Kidney (tissue), 14 donors: ENCODE results near the gene CRYGS. TPM values are rescaled to one million over a fixed set of nuclear protein-coding genes. Genes with fewer than 3 reads are reported as not detected.

Source experiments
- DNase-seq, 5 donors: peaks; one replicate each; pipeline ENCODE4 v3.0.0-alpha.2; 2013 to 2020
- FAIRE-seq: peaks from 2 replicates; lab custom pipeline; 2012; peaks lifted over from hg19 to GRCh38; lab: Jason Lieb, UNC
- H3K27ac ChIP-seq, 2 donors: one replicate each; pipeline ENCODE4 v1.7.0; 2013; ENCODE audit warnings: low read depth in 2 of 2, low read length in 2 of 2, inconsistent platforms in 1 of 2
- H3K27me3 ChIP-seq: one replicate; pipeline ENCODE4 v1.7.1; 2013; ENCODE audit warnings: low read length, inconsistent platforms; ENCODE audit not compliant: control insufficient read depth, insufficient read depth
- H3K36me3 ChIP-seq, 3 donors: one replicate each; pipeline versions ENCODE4 v1.7.0 to v1.7.1; 2013; ENCODE audit warnings: low read length in 3 of 3, control low read depth in 1 of 3, inconsistent platforms in 1 of 3; ENCODE audit not compliant: insufficient read depth in 3 of 3, control insufficient read depth in 2 of 3
- H3K4me1 ChIP-seq, 3 donors: one replicate each; pipeline versions ENCODE4 v1.7.0 to v1.7.1; 2013; ENCODE audit warnings: low read length in 3 of 3, inconsistent platforms in 1 of 3, low read depth in 1 of 3; ENCODE audit not compliant: control insufficient read depth in 2 of 3, insufficient read depth in 2 of 3
- H3K4me3 ChIP-seq, 3 donors: one replicate each; pipeline versions ENCODE4 v1.7.0 to v1.8.1; 2013; ENCODE audit warnings: low read length in 3 of 3, control low read depth in 1 of 3, inconsistent platforms in 1 of 3
- H3K9ac ChIP-seq, 3 donors: one replicate each; pipeline versions ENCODE4 v1.7.0 to v1.7.1; 2013; ENCODE audit warnings: low read length in 3 of 3, control low read depth in 1 of 3, inconsistent platforms in 1 of 3
- H3K9me3 ChIP-seq, 3 donors: one replicate each; pipeline versions ENCODE4 v1.7.0 to v1.7.1; 2013; ENCODE audit warnings: low read length in 3 of 3, control low read depth in 1 of 3, inconsistent platforms in 1 of 3; ENCODE audit not compliant: control insufficient read depth in 2 of 3, insufficient read depth in 1 of 3
- intact Hi-C: fragments of 100-400 bp; cut with DNase I; formaldehyde crosslinking; loops from one replicate; pipeline ENCODE4 v1.11.1; 2022
- polyA plus RNA-seq: library from polyadenylated mRNA; stranded (reverse); fragments of 350-450 nt; fragmentation: Illumina TruSeq; extraction: RNeasy Lipid Tissue Mini Kit (QIAGEN cat#74804); gene quantifications from one replicate; pipeline ENCODE4 v1.2.3, GENCODE V29; 2014; ENCODE audit warnings: low read depth, low replicate concordance; ENCODE audit not compliant: insufficient read depth
- total RNA-seq: library from RNA; stranded (reverse); fragmentation: NEBNext Ultra II Directional; extraction: Animal tissue kit (Norgen Biotek cat#: 25700); gene quantifications from one replicate; pipeline ENCODE4 v1.2.1, GENCODE V29; 2021
- TF ChIP-seq, protein P1 (sequence below): IDR thresholded peaks from 3 replicates; pipeline ENCODE4 v1.5.1; 2012; ENCODE audit warnings: mild to moderate bottlenecking, moderate library complexity, borderline replicate concordance; ENCODE audit not compliant: insufficient read depth; ENCODE audit errors: extremely low read depth
- donor health status: control.
- donor health status: control.
- donor health status: control.
- donor health status: control.
- donor health status: control.
- donor health status: DM: yes; HTN: yes; CAD: no.
- donor health status: Normal renal cell carcinoma (clear cell type).

The CRYGS gene
- total and polyA plus RNA-seq, 2 donors from 2014 or later, result 2.9 to 3.7 TPM

DNA sequence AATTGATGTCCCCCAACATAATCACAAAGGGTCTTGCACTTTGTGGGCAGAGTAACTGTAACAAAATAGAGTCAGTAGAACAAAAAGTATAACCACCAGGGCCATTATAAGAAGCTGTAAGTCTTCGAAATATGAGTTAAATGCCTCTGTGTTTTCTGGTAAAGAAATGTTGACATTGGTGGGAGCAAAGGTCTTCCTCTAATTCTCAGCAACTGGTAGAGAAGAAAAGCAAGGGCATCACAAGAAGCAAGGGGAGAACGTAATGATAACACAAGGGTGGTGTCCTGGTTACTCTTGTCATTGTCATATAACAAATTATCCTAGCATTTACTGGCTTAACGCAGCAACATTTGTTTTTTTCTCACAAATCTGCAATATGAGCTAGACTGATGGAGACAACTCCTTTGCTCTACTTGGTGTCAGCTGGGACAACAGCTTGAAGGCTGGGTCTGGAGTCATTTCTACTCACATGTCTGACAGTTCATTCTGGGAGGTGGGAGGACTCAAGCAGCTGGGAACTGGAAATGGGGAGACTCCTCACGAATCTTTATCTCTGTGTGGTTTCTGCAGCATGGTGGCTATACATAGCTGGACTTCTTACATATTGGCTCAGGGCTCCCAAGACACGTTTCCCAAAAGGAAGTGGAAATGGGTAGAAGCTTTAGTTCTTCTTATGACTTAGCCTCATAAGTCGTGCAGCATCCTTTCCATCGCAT is 46.6 kb upstream of the CRYGS start:
- Histone ChIP-seq H3K4me3 (no peak overlapping the region), H3K9me3 (no peaks in the 10 kb centered on the region), H3K27me3 (no peaks in the 10 kb centered on the region), H3K9ac (no peak overlapping the region), H3K36me3 (no peaks in the 10 kb centered on the region), H3K4me1 (peaks cover 0 to 9% (median 0%) of the 10 kb centered on the region in 3 donors), H3K27ac (no peak overlapping the region)
- FAIRE-seq (no peak), DNase-seq (no peak)
- intact Hi-C loops, result no loop called here
- TF ChIP-seq, protein P1, sequence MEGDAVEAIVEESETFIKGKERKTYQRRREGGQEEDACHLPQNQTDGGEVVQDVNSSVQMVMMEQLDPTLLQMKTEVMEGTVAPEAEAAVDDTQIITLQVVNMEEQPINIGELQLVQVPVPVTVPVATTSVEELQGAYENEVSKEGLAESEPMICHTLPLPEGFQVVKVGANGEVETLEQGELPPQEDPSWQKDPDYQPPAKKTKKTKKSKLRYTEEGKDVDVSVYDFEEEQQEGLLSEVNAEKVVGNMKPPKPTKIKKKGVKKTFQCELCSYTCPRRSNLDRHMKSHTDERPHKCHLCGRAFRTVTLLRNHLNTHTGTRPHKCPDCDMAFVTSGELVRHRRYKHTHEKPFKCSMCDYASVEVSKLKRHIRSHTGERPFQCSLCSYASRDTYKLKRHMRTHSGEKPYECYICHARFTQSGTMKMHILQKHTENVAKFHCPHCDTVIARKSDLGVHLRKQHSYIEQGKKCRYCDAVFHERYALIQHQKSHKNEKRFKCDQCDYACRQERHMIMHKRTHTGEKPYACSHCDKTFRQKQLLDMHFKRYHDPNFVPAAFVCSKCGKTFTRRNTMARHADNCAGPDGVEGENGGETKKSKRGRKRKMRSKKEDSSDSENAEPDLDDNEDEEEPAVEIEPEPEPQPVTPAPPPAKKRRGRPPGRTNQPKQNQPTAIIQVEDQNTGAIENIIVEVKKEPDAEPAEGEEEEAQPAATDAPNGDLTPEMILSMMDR, result no peak

DNA sequence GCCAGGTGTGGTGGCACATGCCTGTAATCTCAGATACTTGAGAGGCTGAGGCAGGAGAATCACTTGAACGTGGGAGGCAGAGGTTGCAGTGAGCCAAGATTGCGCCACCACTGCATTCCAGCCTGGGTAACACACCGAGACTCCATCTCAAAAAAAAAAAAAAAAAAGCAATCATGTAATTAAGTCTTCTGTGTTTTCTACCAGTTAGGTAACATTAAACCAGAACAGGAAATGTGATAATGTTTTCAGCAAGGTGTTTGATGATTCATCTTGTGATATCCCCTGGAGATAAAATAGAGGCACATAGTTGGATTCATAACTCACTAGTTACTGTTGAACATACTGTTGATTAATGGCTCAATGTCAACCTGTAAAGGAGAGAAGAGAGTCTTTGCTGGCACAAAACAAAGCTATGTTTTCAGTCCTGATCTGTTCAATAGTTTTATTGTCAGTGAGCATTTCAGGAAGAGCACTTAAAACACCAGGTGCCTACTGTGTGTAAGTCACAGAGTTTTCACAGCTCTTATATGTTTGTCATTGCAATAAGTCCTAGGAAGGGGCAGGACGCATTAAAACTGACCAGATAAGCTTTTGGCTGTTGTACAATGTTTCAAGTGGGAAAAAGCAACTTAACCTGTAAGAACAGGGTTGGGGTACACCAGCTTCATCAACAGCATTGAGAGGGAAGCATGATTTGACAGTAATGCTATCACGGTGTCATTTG is 45.8 kb upstream of the CRYGS start:
- no peaks in the 10 kb centered on the region for H3K27me3 ChIP-seq
- no peaks in the 10 kb centered on the region for H3K9me3 ChIP-seq
- H3K4me3 ChIP-seq, result no peak overlapping the region
- TF ChIP-seq, protein P1, result no peak
- no peak for FAIRE-seq
- no peak for DNase-seq
- H3K27ac ChIP-seq, result no peak overlapping the region
- intact Hi-C loops, result no loop called here
- H3K36me3 ChIP-seq, result peaks cover 0 to 4% (median under 1%) of the 10 kb centered on the region in 3 donors
- peaks cover 0 to 9% (median 0%) of the 10 kb centered on the region in 3 donors for H3K4me1 ChIP-seq
- H3K9ac ChIP-seq, result no peak overlapping the region

- intact Hi-C loops, result no loop called here
- no peak for FAIRE-seq
- Histone ChIP-seq H3K27ac (no peak overlapping the region), H3K4me3 (no peak overlapping the region), H3K9ac (no peak overlapping the region), H3K9me3 (no peaks in the 10 kb centered on the region), H3K36me3 (peaks cover 0 to 13% (median 9%) of the 10 kb centered on the region in 3 donors), H3K4me1 (peaks cover 0 to under 1% (median 0%) of the 10 kb centered on the region in 3 donors), H3K27me3 (no peaks in the 10 kb centered on the region)
- TF ChIP-seq, protein P1, result no peak
- no peak for DNase-seq
Observed at GRCh38 chr3:186589121-186589520, 44.9 kb upstream of the CRYGS start.
